Peyer's patch (tissue), 4 donors: Measurements from ENCODE around the gene EDARADD. TPM values are rescaled to one million over a fixed set of nuclear protein-coding genes. Genes with fewer than 3 reads are reported as not detected.
"Not testable (repeated sequence)": the region's sequence is repeated elsewhere in the genome, so short reads cannot be mapped to it uniquely, and the experiment has no call there.

Experiments
- DNase-seq, 3 donors: peaks; one replicate each; pipeline ENCODE4 v3.0.0-alpha.2; 2017 to 2019
- H3K27ac ChIP-seq, 4 donors: fragments of 200-600 bp; sonication (generic); one replicate each; pipeline ENCODE4 v1.5.1; 2016 to 2019
- H3K27me3 ChIP-seq, 2 donors: fragments of 200-600 bp; sonication (generic); one replicate each; pipeline ENCODE4 v1.5.1; 2019
- H3K36me3 ChIP-seq, 3 donors: fragments of 200-600 bp; sonication (generic); one replicate each; pipeline ENCODE4 v1.5.1; 2016 to 2019
- H3K4me1 ChIP-seq, 4 donors: fragments of 200-600 bp; sonication (generic); one replicate each; pipeline ENCODE4 v1.5.1; 2016 to 2019
- H3K4me3 ChIP-seq, 4 donors: fragments of 200-600 bp; sonication (generic); 1 replicate in 3 of 4; 2 replicates in 1 of 4; pipeline ENCODE4 v1.5.1; 2016 to 2019; ENCODE audit warnings: mild to moderate bottlenecking in 1 of 4
- H3K9me3 ChIP-seq, 4 donors: fragments of 200-600 bp; sonication (generic); one replicate each; pipeline ENCODE4 v1.5.1; 2016 to 2019; ENCODE audit warnings: mild to moderate bottlenecking in 1 of 4
- POLR2A ChIP-seq, 2 donors: fragments of 450-650 bp; IDR thresholded peaks; one replicate each; pipeline ENCODE4 v1.5.1; 2017; ENCODE audit warnings: antibody characterized with exemption in 2 of 2, mild to moderate bottlenecking in 2 of 2, moderate library complexity in 2 of 2
- total RNA-seq, 4 donors: library from RNA; depleted of rRNA; stranded (reverse); fragments of >200 nt; gene quantifications; one replicate each; pipeline ENCODE4 v1.1.0, GENCODE V29; 2016
- TF ChIP-seq, protein P1 (sequence below), 6 experiments: fragments of 450-650 bp in 4 of 6; fragments of 200-600 bp in 2 of 6; sonication (generic) in 1 of 6; IDR thresholded peaks; one replicate each; pipeline ENCODE4 v1.5.1; 2017 to 2019; ENCODE audit warnings: antibody characterized with exemption in 6 of 6, mild to moderate bottlenecking in 3 of 6, moderate library complexity in 1 of 6

Gene EDARADD
- total RNA-seq, 4 donors from 2014 or later: not detected

- Histone ChIP-seq H3K36me3 (no peaks in the 10 kb centered on the region), H3K4me1 (no peaks in the 10 kb centered on the region), H3K27ac (no peak overlapping the region), H3K4me3 (no peak overlapping the region), H3K9me3 (no peaks in the 10 kb centered on the region), H3K27me3 (no peaks in the 10 kb centered on the region)
- no peak for DNase-seq
- TF ChIP-seq, protein P1, sequence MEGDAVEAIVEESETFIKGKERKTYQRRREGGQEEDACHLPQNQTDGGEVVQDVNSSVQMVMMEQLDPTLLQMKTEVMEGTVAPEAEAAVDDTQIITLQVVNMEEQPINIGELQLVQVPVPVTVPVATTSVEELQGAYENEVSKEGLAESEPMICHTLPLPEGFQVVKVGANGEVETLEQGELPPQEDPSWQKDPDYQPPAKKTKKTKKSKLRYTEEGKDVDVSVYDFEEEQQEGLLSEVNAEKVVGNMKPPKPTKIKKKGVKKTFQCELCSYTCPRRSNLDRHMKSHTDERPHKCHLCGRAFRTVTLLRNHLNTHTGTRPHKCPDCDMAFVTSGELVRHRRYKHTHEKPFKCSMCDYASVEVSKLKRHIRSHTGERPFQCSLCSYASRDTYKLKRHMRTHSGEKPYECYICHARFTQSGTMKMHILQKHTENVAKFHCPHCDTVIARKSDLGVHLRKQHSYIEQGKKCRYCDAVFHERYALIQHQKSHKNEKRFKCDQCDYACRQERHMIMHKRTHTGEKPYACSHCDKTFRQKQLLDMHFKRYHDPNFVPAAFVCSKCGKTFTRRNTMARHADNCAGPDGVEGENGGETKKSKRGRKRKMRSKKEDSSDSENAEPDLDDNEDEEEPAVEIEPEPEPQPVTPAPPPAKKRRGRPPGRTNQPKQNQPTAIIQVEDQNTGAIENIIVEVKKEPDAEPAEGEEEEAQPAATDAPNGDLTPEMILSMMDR (IDR thresholded peaks at IDR 0.05): no peak
- TF ChIP-seq POLR2A (IDR thresholded peaks at IDR 0.05): no peak
These were observed 86.8 kb downstream of the EDARADD start for GRCh38 chr1:236480758-236481436.

GRCh38 chr1:236484310-236484971 lies 90.4 kb downstream of the EDARADD start:
- TF ChIP-seq, protein P1 (IDR thresholded peaks at IDR 0.05): no peak
- no peak for TF ChIP-seq POLR2A (IDR thresholded peaks at IDR 0.05)
- no peaks in the 10 kb centered on the region for H3K4me1 ChIP-seq
- no peak overlapping the region for H3K4me3 ChIP-seq
- no peak overlapping the region for H3K27ac ChIP-seq
- no peaks in the 10 kb centered on the region for H3K9me3 ChIP-seq
- no peaks in the 10 kb centered on the region for H3K36me3 ChIP-seq
- no peaks in the 10 kb centered on the region for H3K27me3 ChIP-seq
- DNase-seq: no peak

- H3K4me3 ChIP-seq: no peak overlapping the region
- H3K36me3 ChIP-seq: no peaks in the 10 kb centered on the region
- H3K27me3 ChIP-seq: no peaks in the 10 kb centered on the region
- H3K9me3 ChIP-seq: no peaks in the 10 kb centered on the region
- no peak for DNase-seq
- TF ChIP-seq, protein P1 (IDR thresholded peaks at IDR 0.05): no peak
- TF ChIP-seq POLR2A (IDR thresholded peaks at IDR 0.05): no peak
- H3K4me1 ChIP-seq: no peaks in the 10 kb centered on the region
- H3K27ac ChIP-seq: no peak overlapping the region
These were observed 92.4 kb downstream of the EDARADD start for GRCh38 chr1:236486356-236487002.

DNA sequence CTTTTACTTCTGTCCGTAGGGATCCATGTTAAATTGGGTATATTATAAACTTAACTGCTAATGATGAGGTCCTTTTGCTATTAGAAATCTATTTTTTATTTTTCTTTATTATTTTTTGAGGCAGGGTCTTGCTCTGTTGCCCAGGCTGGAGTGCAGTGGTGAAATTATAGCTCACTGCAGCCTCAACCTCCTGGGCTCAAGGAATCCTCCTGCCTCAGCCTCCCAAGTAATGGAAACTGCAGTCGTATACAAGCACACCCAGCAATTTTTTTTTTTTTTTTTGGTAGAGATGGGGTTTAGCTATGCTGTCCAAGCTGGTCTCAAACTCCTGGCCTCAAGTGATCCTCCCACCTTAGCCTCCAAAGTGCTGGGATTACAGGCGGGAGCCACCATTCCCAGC lies 95.1 kb downstream of the EDARADD start:
- not testable (repeated sequence) for H3K9me3 ChIP-seq, H3K27ac ChIP-seq, DNase-seq

DNA sequence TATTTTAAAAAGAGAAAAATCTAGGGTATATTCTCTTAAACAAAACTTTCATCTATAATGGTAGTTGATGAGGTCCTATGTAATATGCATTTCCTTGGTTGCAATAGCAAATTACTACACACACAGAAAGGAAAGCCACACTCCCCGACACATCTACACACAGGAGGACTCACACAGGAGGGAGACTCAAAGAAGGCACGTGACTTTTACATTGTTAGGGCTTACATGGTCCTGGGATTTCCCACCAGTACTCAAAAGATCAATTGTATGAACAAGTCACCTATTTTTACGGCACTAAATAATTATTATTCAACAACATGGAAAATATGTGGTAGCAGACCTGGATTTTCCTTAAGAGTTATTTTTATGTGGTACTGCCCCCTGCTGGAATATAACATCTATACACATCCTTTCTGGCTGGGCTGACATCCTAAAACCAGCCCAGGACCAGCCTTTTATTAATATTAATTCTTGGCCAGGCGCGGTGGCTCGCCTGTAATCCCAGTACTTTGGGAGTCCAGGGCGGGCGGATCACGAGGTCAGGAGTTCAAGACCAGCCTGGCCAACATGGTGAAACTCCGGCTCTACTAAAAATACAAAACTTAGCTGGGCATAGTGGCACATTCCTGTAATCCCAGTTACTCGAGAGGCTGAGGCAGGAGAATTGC lies 95.8 kb downstream of the EDARADD start:
- Histone ChIP-seq H3K27ac (no peak overlapping the region), H3K9me3 (no peaks in the 10 kb centered on the region), H3K4me1 (no peaks in the 10 kb centered on the region), H3K27me3 (no peaks in the 10 kb centered on the region), H3K36me3 (no peaks in the 10 kb centered on the region), H3K4me3 (no peak overlapping the region)
- DNase-seq: no peak
- TF ChIP-seq, protein P1 (IDR thresholded peaks at IDR 0.05): peak; percentile 19 to 71 (median 64)
- TF ChIP-seq POLR2A (IDR thresholded peaks at IDR 0.05): no peak

More for the DNA sequence above, 95.1 kb downstream of the EDARADD start:
- H3K36me3 ChIP-seq, H3K27me3 ChIP-seq, H3K4me1 ChIP-seq, H3K4me3 ChIP-seq: not testable (repeated sequence)
